OCI-LY7 (cell line): Measurements from ENCODE around the gene KIF7. TPM values are rescaled to one million over a fixed set of nuclear protein-coding genes. Genes with fewer than 3 reads are reported as not detected.

ENCODE experiments used
- BruUV-seq: library from RNA; stranded (reverse); fragments of 400-500 nt; replicated peaks from 2 replicates; lab custom pipeline; 2021; lab: Mats Ljungman, UMichigan
- CTCF ChIA-PET: fragments of 300-600 bp; sonication (Branson Sonifier 250); formaldehyde crosslinking; loops from one replicate; lab custom pipeline; 2022; ENCODE audit warnings: antibody characterized with exemption; ENCODE audit not compliant: unreplicated experiment; lab: Charles Lee
- POLR2A ChIA-PET: fragments of 300-600 bp; sonication (Branson Sonifier 250); formaldehyde crosslinking; loops from one replicate; lab custom pipeline; 2022; ENCODE audit warnings: antibody characterized with exemption; lab: Charles Lee
- DNase-seq: peaks from one replicate; pipeline ENCODE4 v3.0.0-alpha.2; 2015; ENCODE audit warnings: low spot score
- H2AFZ ChIP-seq: fragments of 200-600 bp; sonication (generic), shearing (Covaris generic); 2 replicates; pipeline ENCODE4 v1.6.1; 2014; ENCODE audit warnings: mild to moderate bottlenecking, antibody characterized with exemption, low read length, moderate library complexity
- H3K27ac ChIP-seq: fragments of 200-600 bp; sonication (generic); 2 replicates; pipeline ENCODE4 v1.5.1; 2014; ENCODE audit warnings: mixed run types, low read depth, mild to moderate bottlenecking, moderate library complexity, low read length, inconsistent platforms; ENCODE audit not compliant: poor library complexity, severe bottlenecking
- H3K36me3 ChIP-seq: fragments of 200-600 bp; sonication (generic); 2 replicates; pipeline ENCODE4 v1.6.1; 2014; ENCODE audit warnings: mild to moderate bottlenecking, antibody characterized with exemption, low read length, moderate library complexity, mixed read lengths; ENCODE audit not compliant: insufficient read depth
- H3K4me1 ChIP-seq: fragments of 200-600 bp; sonication (generic); 2 replicates; pipeline ENCODE4 v1.5.1; 2014; ENCODE audit warnings: mild to moderate bottlenecking, low read length; ENCODE audit not compliant: insufficient read depth, poor library complexity, severe bottlenecking
- H3K4me2 ChIP-seq: fragments of 200-600 bp; sonication (generic); 2 replicates; pipeline ENCODE4 v1.6.1; 2014; ENCODE audit warnings: mild to moderate bottlenecking, low read length
- H3K4me3 ChIP-seq: fragments of 200-600 bp; sonication (generic); 2 replicates; pipeline ENCODE4 v1.5.1; 2014; ENCODE audit warnings: mild to moderate bottlenecking, low read depth, low read length; ENCODE audit not compliant: poor library complexity, severe bottlenecking
- H3K79me2 ChIP-seq: fragments of 200-600 bp; sonication (generic); 2 replicates; pipeline ENCODE4 v1.6.1; 2016; ENCODE audit warnings: low read depth, mild to moderate bottlenecking, low read length, moderate library complexity, mixed read lengths; ENCODE audit not compliant: insufficient read depth
- H3K9me2 ChIP-seq: fragments of 200-600 bp; sonication (generic); 2 replicates; pipeline ENCODE4 v1.6.1; 2016; ENCODE audit warnings: mild to moderate bottlenecking, low read length, mixed read lengths; ENCODE audit not compliant: insufficient read depth
- H3K9me3 ChIP-seq: fragments of 200-600 bp; sonication (generic); 2 replicates; pipeline ENCODE4 v1.6.1; 2014; ENCODE audit warnings: mild to moderate bottlenecking, mixed run types, low read length, mixed read lengths
- H4K20me1 ChIP-seq: fragments of 200-600 bp; sonication (generic); 2 replicates; pipeline ENCODE4 v1.6.1; 2014; ENCODE audit warnings: mild to moderate bottlenecking, antibody characterized with exemption, low read length, moderate library complexity, mixed read lengths; ENCODE audit not compliant: insufficient read depth
- CTCF ChIP-seq: fragments of 200-600 bp; sonication (generic); conservative IDR thresholded peaks from 2 replicates; pipeline ENCODE4 v1.5.1; 2014; ENCODE audit warnings: mild to moderate bottlenecking, antibody characterized with exemption, low read length, moderate library complexity, mixed read lengths
- EZH2phosphoT487 ChIP-seq: fragments of 200-600 bp; sonication (generic); IDR thresholded peaks from 2 replicates; pipeline ENCODE4 v1.6.1; 2018; ENCODE audit warnings: low read depth, borderline replicate concordance, mild to moderate bottlenecking, mixed run types, antibody characterized with exemption, low read length, moderate library complexity, mixed read lengths
- intact Hi-C: fragments of 100-400 bp; cut with micrococcal nuclease; formaldehyde crosslinking; loops from one replicate; pipeline ENCODE4 v1.10.0; 2022; ENCODE audit not compliant: unreplicated experiment
- total RNA-seq, 2 experiments: library from RNA; depleted of rRNA in 1 of 2; stranded (reverse); fragments of >200 nt in 1 of 2; shearing (Covaris generic) in 1 of 2; gene quantifications; 2 replicates each; pipeline ENCODE4 v1.2.3, GENCODE V29; 2014 to 2022

Gene KIF7
- total RNA-seq, 2 experiments from 2014 or later, result 0.10 TPM; not detected in 1

- Histone ChIP-seq H4K20me1 (no peaks in the 10 kb centered on the region), H3K27ac (no peak overlapping the region), H3K4me2 (no peak overlapping the region), H3K79me2 (no peaks in the 10 kb centered on the region), H3K9me3 (no peaks in the 10 kb centered on the region), H2AFZ (no peak overlapping the region), H3K36me3 (no peaks in the 10 kb centered on the region), H3K4me3 (no peak overlapping the region), H3K4me1 (no peaks in the 10 kb centered on the region), H3K9me2 (no peaks in the 10 kb centered on the region)
- ChIA-PET POLR2A (no interaction called here), CTCF (no interaction called here)
- intact Hi-C loops, result no loop called here
- TF ChIP-seq CTCF (no peak), EZH2phosphoT487 (no peak)
- DNase-seq, result no peak
- BruUV-seq, result no TSS peak
Measured at GRCh38 chr15:89652666-89653065, 2.6 kb downstream of the KIF7 start.

DNA sequence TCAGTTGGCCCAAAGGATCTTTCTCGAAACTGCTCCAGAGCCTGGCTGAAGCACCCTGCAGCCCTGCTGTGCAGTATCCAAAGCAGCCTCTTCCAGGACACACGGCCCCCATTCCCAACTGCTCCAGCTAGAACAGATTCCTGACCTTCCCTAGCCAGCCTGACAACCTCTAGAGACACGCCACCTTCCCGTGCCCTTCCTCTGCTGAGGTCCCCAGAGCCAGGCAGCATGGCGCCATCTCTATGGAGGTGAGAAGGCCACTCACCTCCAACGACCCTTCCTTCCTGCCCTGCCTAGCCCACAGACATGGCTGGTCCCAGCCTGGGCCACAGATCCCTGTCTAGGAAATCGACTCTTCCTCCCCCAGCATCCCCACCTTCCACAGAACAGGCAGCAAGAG, 3.1 kb downstream of the KIF7 start:
- POLR2A ChIA-PET, result no interaction called here
- H3K9me3 ChIP-seq, result no peaks in the 10 kb centered on the region
- DNase-seq, result no peak

More for the DNA sequence above, 3.1 kb downstream of the KIF7 start:
- H3K9me2 ChIP-seq, result no peaks in the 10 kb centered on the region
- no TSS peak for BruUV-seq
- intact Hi-C loops, result no loop called here
- no peaks in the 10 kb centered on the region for H3K36me3 ChIP-seq
- H3K4me3 ChIP-seq, result no peak overlapping the region
- H3K79me2 ChIP-seq, result no peaks in the 10 kb centered on the region
- no peak overlapping the region for H3K4me2 ChIP-seq
- H2AFZ ChIP-seq, result no peak overlapping the region
- no peak overlapping the region for H3K27ac ChIP-seq
- H4K20me1 ChIP-seq, result no peaks in the 10 kb centered on the region
- H3K4me1 ChIP-seq, result no peaks in the 10 kb centered on the region
- TF ChIP-seq EZH2phosphoT487, result no peak
- no peak for TF ChIP-seq CTCF
- CTCF ChIA-PET, result no interaction called here
